ENCODE results near the gene TAF9B. TPM values are rescaled to one million over a fixed set of nuclear protein-coding genes. Genes with fewer than 3 reads are reported as not detected.
"Not testable (repeated sequence)": the region's sequence is repeated elsewhere in the genome, so short reads cannot be mapped to it uniquely, and the experiment has no call there.

Gene TAF9B
- polyA plus RNA-seq, 3 donors, result 2.1 to 8.0 (median 7.1) TPM

- Histone ChIP-seq H3K9me3 (replicated peaks in 1 of 2; ENCODE audit: control insufficient read depth in 1 of 2, insufficient read depth in 1 of 2, low read length in 2 of 2) (no peaks in the 10 kb centered on the region), H2AFZ (ENCODE audit: insufficient read depth, low read depth, low read length, poor library complexity, severe bottlenecking) (no peak overlapping the region), H4K20me1 (ENCODE audit: insufficient read depth, low read length) (no peaks in the 10 kb centered on the region), H3K79me2 (ENCODE audit: insufficient read depth, low read length) (no peaks in the 10 kb centered on the region), H3K36me3 (replicated peaks in 1 of 2; ENCODE audit: control insufficient read depth in 1 of 2, insufficient read depth in 2 of 2, low read length in 2 of 2) (no peaks in the 10 kb centered on the region), H3K4me3 (replicated peaks in 1 of 3; ENCODE audit: low read depth in 2 of 3, low read length in 3 of 3) (no peak overlapping the region), H3K27ac (ENCODE audit: low read depth in 1 of 2, low read length in 2 of 2) (no peak overlapping the region), H3K9ac (ENCODE audit: insufficient read depth, low read length, poor library complexity, severe bottlenecking) (no peak overlapping the region), H3K4me1 (ENCODE audit: control insufficient read depth in 1 of 2, insufficient read depth in 2 of 2, low read length in 2 of 2) (no peaks in the 10 kb centered on the region), H3K27me3 (ENCODE audit: control insufficient read depth in 2 of 2, insufficient read depth in 2 of 2, low read length in 2 of 2) (no peaks in the 10 kb centered on the region), H3K4me2 (replicated peaks; ENCODE audit: extremely low read depth, low read length, poor library complexity, severe bottlenecking) (no peak overlapping the region)
- H3K4me1 Mint-ChIP-seq, result peaks cover 3% of the 10 kb centered on the region
- WGBS (ENCODE audit: insufficient coverage), result 40% methylated on average over 1 of the region's 2 CpGs
- intact Hi-C loops (cut with micrococcal nuclease), result no loop called here
- peaks cover 0 to 6% (median 2%) of the 10 kb centered on the region in 3 donors for H3K27me3 Mint-ChIP-seq (ENCODE audit: low read depth in 3 of 3)
- H3K36me3 Mint-ChIP-seq, result no peaks in the 10 kb centered on the region
- DNase-seq, result peak in 2 of 3 donors; percentile 4 to 12
- no peak overlapping the region for H3K4me3 Mint-ChIP-seq
- H3K27ac Mint-ChIP-seq, result no peak overlapping the region
- peaks cover 0 to 4% (median 2%) of the 10 kb centered on the region in 7 donors for H3K9me3 Mint-ChIP-seq
- peak; percentile 29 for TF ChIP-seq CTCF (IDR thresholded peaks at IDR 0.05)
These were observed 47.2 kb downstream of the TAF9B start for GRCh38 chrX:78092296-78092695.

GRCh38 chrX:78081413-78081812 lies 58.0 kb downstream of the TAF9B start:
- no CpG with 5 or more reads among the region's 6 CpGs for WGBS (ENCODE audit: insufficient coverage)
- H3K27me3 ChIP-seq (ENCODE audit: control insufficient read depth in 2 of 2, insufficient read depth in 2 of 2, low read length in 2 of 2); H3K79me2 ChIP-seq (ENCODE audit: insufficient read depth, low read length); H3K27me3 Mint-ChIP-seq (ENCODE audit: low read depth in 3 of 3); H3K36me3 Mint-ChIP-seq; H3K27ac ChIP-seq (ENCODE audit: low read depth in 1 of 2, low read length in 2 of 2); H3K9me3 ChIP-seq (replicated peaks in 1 of 2; ENCODE audit: control insufficient read depth in 1 of 2, insufficient read depth in 1 of 2, low read length in 2 of 2); intact Hi-C loops (cut with micrococcal nuclease); H3K4me1 ChIP-seq (ENCODE audit: control insufficient read depth in 1 of 2, insufficient read depth in 2 of 2, low read length in 2 of 2); H2AFZ ChIP-seq (ENCODE audit: insufficient read depth, low read depth, low read length, poor library complexity, severe bottlenecking); H3K4me1 Mint-ChIP-seq; H3K4me2 ChIP-seq (replicated peaks; ENCODE audit: extremely low read depth, low read length, poor library complexity, severe bottlenecking); H3K9ac ChIP-seq (ENCODE audit: insufficient read depth, low read length, poor library complexity, severe bottlenecking); H4K20me1 ChIP-seq (ENCODE audit: insufficient read depth, low read length); H3K36me3 ChIP-seq (replicated peaks in 1 of 2; ENCODE audit: control insufficient read depth in 1 of 2, insufficient read depth in 2 of 2, low read length in 2 of 2); DNase-seq; H3K4me3 Mint-ChIP-seq; H3K4me3 ChIP-seq (replicated peaks in 1 of 3; ENCODE audit: low read depth in 2 of 3, low read length in 3 of 3): not testable (repeated sequence)
- H3K27ac Mint-ChIP-seq, result peak overlapping the region in 1 of 7 donors; percentile 45
- peaks cover 0 to 12% (median 5%) of the 10 kb centered on the region in 7 donors for H3K9me3 Mint-ChIP-seq

Other genes with a start within 250 kb of the TAF9B start
- gene MAGT1, start 244.2 kb downstream of the TAF9B start, polyA plus RNA-seq, result 10 to 100 TPM; 18.0 to 29.3 (median 20.0) TPM
- gene COX7B, start 240.2 kb downstream of the TAF9B start, polyA plus RNA-seq, result 100 to 1,000 TPM; 444 to 560 (median 526) TPM
- 1 to 10 TPM; 2.3 to 3.8 (median 2.8) TPM for gene ATP7A, start 229.0 kb downstream of the TAF9B start, polyA plus RNA-seq
- not detected for gene PGAM4, start 170.0 kb downstream of the TAF9B start, polyA plus RNA-seq
- 1,000 to 10,000 TPM in 1 of 3 donors, 100 to 1,000 TPM in 2; 292 to 1,007 (median 923) TPM for gene PGK1, start 35.4 kb downstream of the TAF9B start, polyA plus RNA-seq
- 10 to 100 TPM in 2 of 3 donors, 1 to 10 TPM in 1; 9.6 to 46.2 (median 45.2) TPM for gene CYSLTR1, start 188.0 kb upstream of the TAF9B start, polyA plus RNA-seq